ENCODE data around the gene FAM124A. TPM values are rescaled to one million over a fixed set of nuclear protein-coding genes. Genes with fewer than 3 reads are reported as not detected.

Gene FAM124A
- total and polyA plus RNA-seq, 2 of the 8 experiments (the other 6 are each of a cell fraction or from before 2014, with no cell fraction given) = 40.7 to 49.9 TPM

DNA sequence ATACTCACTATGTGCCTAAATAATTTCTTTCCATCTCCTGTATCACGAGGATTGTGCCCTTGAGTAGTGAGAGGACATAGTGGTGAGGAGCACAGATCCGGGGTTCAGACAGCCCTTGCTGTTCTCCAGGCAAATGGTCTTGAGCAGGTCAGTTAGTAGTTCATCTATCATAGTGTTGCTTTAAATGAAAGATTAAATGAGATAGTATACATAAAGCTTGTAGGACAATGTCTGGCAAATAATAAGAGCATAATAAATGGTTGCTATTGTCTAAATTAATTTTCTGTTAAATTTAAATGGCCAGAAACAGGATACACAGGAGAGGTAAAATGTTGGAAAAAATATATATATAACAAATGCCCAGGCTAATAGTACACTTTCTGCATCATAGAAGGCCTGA, 23.4 kb downstream of the FAM124A start (continued):
- TF ChIP-seq, protein P1, sequence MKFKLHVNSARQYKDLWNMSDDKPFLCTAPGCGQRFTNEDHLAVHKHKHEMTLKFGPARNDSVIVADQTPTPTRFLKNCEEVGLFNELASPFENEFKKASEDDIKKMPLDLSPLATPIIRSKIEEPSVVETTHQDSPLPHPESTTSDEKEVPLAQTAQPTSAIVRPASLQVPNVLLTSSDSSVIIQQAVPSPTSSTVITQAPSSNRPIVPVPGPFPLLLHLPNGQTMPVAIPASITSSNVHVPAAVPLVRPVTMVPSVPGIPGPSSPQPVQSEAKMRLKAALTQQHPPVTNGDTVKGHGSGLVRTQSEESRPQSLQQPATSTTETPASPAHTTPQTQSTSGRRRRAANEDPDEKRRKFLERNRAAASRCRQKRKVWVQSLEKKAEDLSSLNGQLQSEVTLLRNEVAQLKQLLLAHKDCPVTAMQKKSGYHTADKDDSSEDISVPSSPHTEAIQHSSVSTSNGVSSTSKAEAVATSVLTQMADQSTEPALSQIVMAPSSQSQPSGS (IDR thresholded peaks at IDR 0.05; ENCODE audit: low read length) = no peak
- TF ChIP-seq SRF (IDR thresholded peaks at IDR 0.05; ENCODE audit: low read depth, low read length) (no peak), RXRA (IDR thresholded peaks at IDR 0.05; ENCODE audit: insufficient read depth, low read depth, low read length) (no peak)

Data from H1 (cell line).